C1 segment of cervical spinal cord (tissue), 14 donors: ENCODE data around the gene MYL3.

Experiments
- DNase-seq, 14 donors: peaks; one replicate each; lab custom pipeline; 2025; lab: John Stamatoyannopoulos, UW

MYL3 gene

GRCh38 chr3:46883054-46883829 lies 20.0 kb upstream of the MYL3 start:
- DNase-seq = no peak

GRCh38 chr3:46882377-46883053 lies 19.3 kb upstream of the MYL3 start:
- peak in 3 of 14 donors; percentile 35 to 43 (median 39) for DNase-seq

- peak in 2 of 14 donors; percentile 39 to 45 for DNase-seq
Observed at GRCh38 chr3:46881596-46882376, 18.5 kb upstream of the MYL3 start.

GRCh38 chr3:46880884-46881595 lies 17.8 kb upstream of the MYL3 start:
- DNase-seq = no peak

GRCh38 chr3:46878781-46879436 lies 15.7 kb upstream of the MYL3 start:
- DNase-seq = no peak

- DNase-seq = no peak
Observed at GRCh38 chr3:46877406-46878125, 14.3 kb upstream of the MYL3 start, which contains the start of gene PTH1R. TSS of gene PTH1R (plus strand) at chr3:46877721. CDS start at chr3:46883560, 5,839 bp downstream.

GRCh38 chr3:46876313-46877300 lies 13.4 kb upstream of the MYL3 start:
- no peak for DNase-seq

- no peak for DNase-seq
Observed at GRCh38 chr3:46875560-46875959, 12.3 kb upstream of the MYL3 start.

- DNase-seq = no peak
Observed at GRCh38 chr3:46874430-46874829, 11.2 kb upstream of the MYL3 start.

- no peak for DNase-seq
Observed at GRCh38 chr3:46873521-46873920, 10.3 kb upstream of the MYL3 start.

GRCh38 chr3:46871222-46871621 lies 8.0 kb upstream of the MYL3 start:
- DNase-seq = no peak

GRCh38 chr3:46870651-46871050 lies 7.4 kb upstream of the MYL3 start:
- DNase-seq = no peak

GRCh38 chr3:46869440-46869839 lies 6.2 kb upstream of the MYL3 start:
- no peak for DNase-seq

- DNase-seq = no peak
Observed at GRCh38 chr3:46868948-46869347, 5.7 kb upstream of the MYL3 start.

- DNase-seq = no peak
Observed at GRCh38 chr3:46868287-46868686, 5.0 kb upstream of the MYL3 start.

- peak in 11 of 14 donors; percentile 14 to 82 (median 45) for DNase-seq
Observed at GRCh38 chr3:46867550-46867898, 4.3 kb upstream of the MYL3 start.

GRCh38 chr3:46866720-46867549 lies 3.7 kb upstream of the MYL3 start:
- DNase-seq = peak in 12 of 14 donors; percentile 22 to 75 (median 36)

GRCh38 chr3:46866032-46866595 lies 2.9 kb upstream of the MYL3 start:
- no peak for DNase-seq
